Tibial nerve (tissue), 3 donors: ENCODE data around the gene NUTF2.

Source experiments
- POLR2A ChIP-seq, 2 donors: fragments of 450-650 bp; IDR thresholded peaks; one replicate each; pipeline ENCODE4 v1.6.1; 2017; ENCODE audit warnings: antibody characterized with exemption in 2 of 2, mild to moderate bottlenecking in 2 of 2, moderate library complexity in 2 of 2
- TF ChIP-seq, protein P1 (sequence below), 5 experiments: fragments of 200-600 bp in 3 of 5; fragments of 450-650 bp in 2 of 5; sonication (generic) in 3 of 5; IDR thresholded peaks; one replicate each; pipeline ENCODE4 v1.5.1; 2016 to 2019; ENCODE audit warnings: antibody characterized with exemption in 5 of 5, mild to moderate bottlenecking in 3 of 5, moderate library complexity in 2 of 5

DNA sequence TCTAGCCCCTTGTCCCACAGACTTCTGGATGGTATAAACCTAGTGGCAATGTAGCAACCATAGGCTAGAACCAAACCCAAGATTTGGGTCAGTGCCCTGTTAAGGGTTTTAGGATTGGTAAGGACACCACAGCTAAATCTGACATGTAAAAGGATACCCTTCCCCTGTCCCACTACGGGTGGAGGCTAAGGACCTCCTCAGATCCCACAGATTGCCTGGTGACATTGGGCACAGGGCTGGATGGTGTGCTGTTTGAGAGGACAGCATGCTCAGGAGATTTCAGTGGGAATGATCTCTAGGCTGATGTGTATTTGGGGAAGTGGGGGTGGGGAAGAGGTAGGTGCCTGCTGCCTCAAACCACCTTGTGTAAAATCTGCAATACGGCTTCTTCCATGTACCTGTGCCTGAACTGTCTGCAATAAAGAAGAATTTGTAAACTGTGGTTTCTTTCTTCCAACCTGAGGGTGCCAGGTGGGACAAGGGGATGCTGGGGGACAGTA, 25.4 kb downstream of the NUTF2 start:
- TF ChIP-seq, protein P1, sequence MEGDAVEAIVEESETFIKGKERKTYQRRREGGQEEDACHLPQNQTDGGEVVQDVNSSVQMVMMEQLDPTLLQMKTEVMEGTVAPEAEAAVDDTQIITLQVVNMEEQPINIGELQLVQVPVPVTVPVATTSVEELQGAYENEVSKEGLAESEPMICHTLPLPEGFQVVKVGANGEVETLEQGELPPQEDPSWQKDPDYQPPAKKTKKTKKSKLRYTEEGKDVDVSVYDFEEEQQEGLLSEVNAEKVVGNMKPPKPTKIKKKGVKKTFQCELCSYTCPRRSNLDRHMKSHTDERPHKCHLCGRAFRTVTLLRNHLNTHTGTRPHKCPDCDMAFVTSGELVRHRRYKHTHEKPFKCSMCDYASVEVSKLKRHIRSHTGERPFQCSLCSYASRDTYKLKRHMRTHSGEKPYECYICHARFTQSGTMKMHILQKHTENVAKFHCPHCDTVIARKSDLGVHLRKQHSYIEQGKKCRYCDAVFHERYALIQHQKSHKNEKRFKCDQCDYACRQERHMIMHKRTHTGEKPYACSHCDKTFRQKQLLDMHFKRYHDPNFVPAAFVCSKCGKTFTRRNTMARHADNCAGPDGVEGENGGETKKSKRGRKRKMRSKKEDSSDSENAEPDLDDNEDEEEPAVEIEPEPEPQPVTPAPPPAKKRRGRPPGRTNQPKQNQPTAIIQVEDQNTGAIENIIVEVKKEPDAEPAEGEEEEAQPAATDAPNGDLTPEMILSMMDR (IDR thresholded peaks at IDR 0.05), result no peak
- no peak for TF ChIP-seq POLR2A (IDR thresholded peaks at IDR 0.05)
